SK-N-SH treated with all-trans-retinoic acid at 6 μM for 48 hours (cell line): Measurements from ENCODE around the gene AQP3.

ENCODE experiments used
- ATAC-seq: fragments of 200-7000 bp; cut with Tn5 transposase; 3 replicates; pipeline ENCODE4 v1.9.1; 2020; ENCODE audit warnings: mild to moderate bottlenecking, moderate library complexity
- ARNTL ChIP-seq: fragments of 450-650 bp; formaldehyde crosslinking; IDR thresholded peaks from 2 replicates; pipeline ENCODE4 v1.5.0; 2020; ENCODE audit warnings: low read depth, mild to moderate bottlenecking, moderate library complexity, borderline replicate concordance
- BACH2 ChIP-seq: fragments of 250-450 bp; sonication (Bioruptor Pico); IDR thresholded peaks from 2 replicates; pipeline ENCODE4 v1.9.0; 2021; ENCODE audit warnings: mild to moderate bottlenecking, borderline replicate concordance
- ESRRG ChIP-seq: fragments of 250-450 bp; sonication (Bioruptor Pico); IDR thresholded peaks from 2 replicates; pipeline ENCODE4 v1.6.1; 2021; ENCODE audit warnings: mild to moderate bottlenecking
- GLIS3 ChIP-seq: fragments of 250-450 bp; sonication (Bioruptor Pico); IDR thresholded peaks from 2 replicates; pipeline ENCODE4 v1.5.0; 2020; ENCODE audit warnings: mild to moderate bottlenecking, moderate library complexity
- OSR1 ChIP-seq: fragments of 250-450 bp; sonication (Bioruptor Pico); IDR thresholded peaks from 2 replicates; pipeline ENCODE4 v1.8.0; 2022; ENCODE audit warnings: moderate library complexity, mild to moderate bottlenecking, inconsistent platforms
- PPARA ChIP-seq: fragments of 250-450 bp; sonication (Bioruptor Pico); IDR thresholded peaks from 2 replicates; pipeline ENCODE4 v1.5.0; 2020; ENCODE audit warnings: mild to moderate bottlenecking, borderline replicate concordance
- RARB ChIP-seq: fragments of 250-450 bp; sonication (Bioruptor Pico); IDR thresholded peaks from 2 replicates; pipeline ENCODE4 v1.8.0; 2021; ENCODE audit warnings: mild to moderate bottlenecking, moderate library complexity
- SNAI2 ChIP-seq: fragments of 250-450 bp; sonication (Bioruptor Pico); IDR thresholded peaks from 2 replicates; pipeline ENCODE4 v1.5.0; 2020; ENCODE audit warnings: mild to moderate bottlenecking, moderate library complexity
- TCF4 ChIP-seq: fragments of 250-450 bp; sonication (Bioruptor Pico); IDR thresholded peaks from 2 replicates; pipeline ENCODE4 v1.8.0; 2021; ENCODE audit warnings: mild to moderate bottlenecking, moderate library complexity, borderline replicate concordance
- TOX ChIP-seq: fragments of 250-450 bp; sonication (Bioruptor Pico); IDR thresholded peaks from 2 replicates; pipeline ENCODE4 v1.8.0; 2021; ENCODE audit warnings: mild to moderate bottlenecking, moderate library complexity, borderline replicate concordance
- ZC3H10 ChIP-seq: fragments of 250-450 bp; sonication (Bioruptor Pico); IDR thresholded peaks from 2 replicates; pipeline ENCODE4 v1.5.1; 2021; ENCODE audit warnings: mild to moderate bottlenecking, moderate library complexity
- ZFP3 ChIP-seq: fragments of 250-450 bp; sonication (Bioruptor Pico); IDR thresholded peaks from 2 replicates; pipeline ENCODE4 v1.5.0; 2020; ENCODE audit warnings: mild to moderate bottlenecking, moderate library complexity
- ZFP30 ChIP-seq: fragments of 450-650 bp; formaldehyde crosslinking; IDR thresholded peaks from 2 replicates; pipeline ENCODE4 v1.5.0; 2022; ENCODE audit warnings: mild to moderate bottlenecking, moderate library complexity
- ZNF565 ChIP-seq: fragments of 450-650 bp; formaldehyde crosslinking; conservative IDR thresholded peaks from 2 replicates; pipeline ENCODE4 v1.5.0; 2020; ENCODE audit warnings: low read depth, mild to moderate bottlenecking, moderate library complexity
- ZNF70 ChIP-seq: fragments of 450-650 bp; formaldehyde crosslinking; IDR thresholded peaks from 2 replicates; pipeline ENCODE4 v1.5.0; 2020; ENCODE audit warnings: mild to moderate bottlenecking, moderate library complexity
- ZNF8 ChIP-seq: fragments of 450-650 bp; formaldehyde crosslinking; IDR thresholded peaks from 2 replicates; pipeline ENCODE4 v1.5.0; 2020; ENCODE audit warnings: mild to moderate bottlenecking, moderate library complexity
- TF ChIP-seq, protein P1 (sequence below): fragments of 250-450 bp; sonication (Bioruptor Pico); IDR thresholded peaks from 2 replicates; pipeline ENCODE4 v1.5.1; 2020; ENCODE audit warnings: low read depth, mild to moderate bottlenecking, moderate library complexity
- TF ChIP-seq, protein P2 (sequence below): fragments of 250-450 bp; sonication (Bioruptor Pico); IDR thresholded peaks from 2 replicates; pipeline ENCODE4 v1.8.0; 2020; ENCODE audit warnings: mild to moderate bottlenecking, moderate library complexity, borderline replicate concordance
- TF ChIP-seq, protein P3 (sequence below): fragments of 250-450 bp; sonication (Bioruptor Pico); IDR thresholded peaks from 2 replicates; pipeline ENCODE4 v1.5.0; 2020; ENCODE audit warnings: mild to moderate bottlenecking, moderate library complexity
- TF ChIP-seq, protein P4 (sequence below): fragments of 250-450 bp; sonication (Bioruptor Pico); IDR thresholded peaks from 2 replicates; pipeline ENCODE4 v1.8.0; 2021; ENCODE audit warnings: low read depth, mild to moderate bottlenecking, moderate library complexity, borderline replicate concordance
- TF ChIP-seq, protein P5 (sequence below): fragments of 250-450 bp; sonication (Bioruptor Pico); IDR thresholded peaks from 2 replicates; pipeline ENCODE4 v1.5.1; 2021; ENCODE audit warnings: mild to moderate bottlenecking, moderate library complexity

The AQP3 gene

DNA sequence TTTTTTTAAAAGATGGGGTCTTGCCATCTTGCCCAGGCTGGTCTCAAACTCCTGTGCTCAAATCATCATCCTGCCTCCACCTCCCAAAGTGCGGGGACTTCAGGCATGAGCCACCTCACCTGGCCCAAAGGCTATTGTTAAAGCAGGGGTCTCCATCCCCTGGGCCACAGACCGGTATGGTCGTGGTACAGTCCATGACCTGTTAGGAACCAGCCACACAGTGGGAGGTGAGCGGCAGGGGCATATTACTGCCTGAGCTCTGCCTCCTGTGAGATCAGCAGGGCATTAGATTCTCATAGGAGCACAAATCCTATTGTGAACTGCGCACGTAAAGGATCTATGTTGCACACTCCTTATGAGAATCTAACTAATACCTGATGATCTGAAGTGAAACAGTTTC lies 33.6 kb upstream of the AQP3 start:
- no peak for ATAC-seq
- TF ChIP-seq ARNTL (CRISPR knock-in tag) = no peak
- no peak for TF ChIP-seq ZNF8 (CRISPR knock-in tag)
- TF ChIP-seq TOX = no peak
- TF ChIP-seq, protein P1, sequence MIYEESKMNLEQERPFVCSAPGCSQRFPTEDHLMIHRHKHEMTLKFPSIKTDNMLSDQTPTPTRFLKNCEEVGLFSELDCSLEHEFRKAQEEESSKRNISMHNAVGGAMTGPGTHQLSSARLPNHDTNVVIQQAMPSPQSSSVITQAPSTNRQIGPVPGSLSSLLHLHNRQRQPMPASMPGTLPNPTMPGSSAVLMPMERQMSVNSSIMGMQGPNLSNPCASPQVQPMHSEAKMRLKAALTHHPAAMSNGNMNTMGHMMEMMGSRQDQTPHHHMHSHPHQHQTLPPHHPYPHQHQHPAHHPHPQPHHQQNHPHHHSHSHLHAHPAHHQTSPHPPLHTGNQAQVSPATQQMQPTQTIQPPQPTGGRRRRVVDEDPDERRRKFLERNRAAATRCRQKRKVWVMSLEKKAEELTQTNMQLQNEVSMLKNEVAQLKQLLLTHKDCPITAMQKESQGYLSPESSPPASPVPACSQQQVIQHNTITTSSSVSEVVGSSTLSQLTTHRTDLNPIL (CRISPR knock-in tag) = no peak
- TF ChIP-seq ZFP3 (CRISPR knock-in tag) = no peak
- TF ChIP-seq, protein P2, sequence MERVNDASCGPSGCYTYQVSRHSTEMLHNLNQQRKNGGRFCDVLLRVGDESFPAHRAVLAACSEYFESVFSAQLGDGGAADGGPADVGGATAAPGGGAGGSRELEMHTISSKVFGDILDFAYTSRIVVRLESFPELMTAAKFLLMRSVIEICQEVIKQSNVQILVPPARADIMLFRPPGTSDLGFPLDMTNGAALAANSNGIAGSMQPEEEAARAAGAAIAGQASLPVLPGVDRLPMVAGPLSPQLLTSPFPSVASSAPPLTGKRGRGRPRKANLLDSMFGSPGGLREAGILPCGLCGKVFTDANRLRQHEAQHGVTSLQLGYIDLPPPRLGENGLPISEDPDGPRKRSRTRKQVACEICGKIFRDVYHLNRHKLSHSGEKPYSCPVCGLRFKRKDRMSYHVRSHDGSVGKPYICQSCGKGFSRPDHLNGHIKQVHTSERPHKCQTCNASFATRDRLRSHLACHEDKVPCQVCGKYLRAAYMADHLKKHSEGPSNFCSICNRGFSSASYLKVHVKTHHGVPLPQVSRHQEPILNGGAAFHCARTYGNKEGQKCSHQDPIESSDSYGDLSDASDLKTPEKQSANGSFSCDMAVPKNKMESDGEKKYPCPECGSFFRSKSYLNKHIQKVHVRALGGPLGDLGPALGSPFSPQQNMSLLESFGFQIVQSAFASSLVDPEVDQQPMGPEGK (CRISPR knock-in tag) = no peak
- TF ChIP-seq, protein P3, sequence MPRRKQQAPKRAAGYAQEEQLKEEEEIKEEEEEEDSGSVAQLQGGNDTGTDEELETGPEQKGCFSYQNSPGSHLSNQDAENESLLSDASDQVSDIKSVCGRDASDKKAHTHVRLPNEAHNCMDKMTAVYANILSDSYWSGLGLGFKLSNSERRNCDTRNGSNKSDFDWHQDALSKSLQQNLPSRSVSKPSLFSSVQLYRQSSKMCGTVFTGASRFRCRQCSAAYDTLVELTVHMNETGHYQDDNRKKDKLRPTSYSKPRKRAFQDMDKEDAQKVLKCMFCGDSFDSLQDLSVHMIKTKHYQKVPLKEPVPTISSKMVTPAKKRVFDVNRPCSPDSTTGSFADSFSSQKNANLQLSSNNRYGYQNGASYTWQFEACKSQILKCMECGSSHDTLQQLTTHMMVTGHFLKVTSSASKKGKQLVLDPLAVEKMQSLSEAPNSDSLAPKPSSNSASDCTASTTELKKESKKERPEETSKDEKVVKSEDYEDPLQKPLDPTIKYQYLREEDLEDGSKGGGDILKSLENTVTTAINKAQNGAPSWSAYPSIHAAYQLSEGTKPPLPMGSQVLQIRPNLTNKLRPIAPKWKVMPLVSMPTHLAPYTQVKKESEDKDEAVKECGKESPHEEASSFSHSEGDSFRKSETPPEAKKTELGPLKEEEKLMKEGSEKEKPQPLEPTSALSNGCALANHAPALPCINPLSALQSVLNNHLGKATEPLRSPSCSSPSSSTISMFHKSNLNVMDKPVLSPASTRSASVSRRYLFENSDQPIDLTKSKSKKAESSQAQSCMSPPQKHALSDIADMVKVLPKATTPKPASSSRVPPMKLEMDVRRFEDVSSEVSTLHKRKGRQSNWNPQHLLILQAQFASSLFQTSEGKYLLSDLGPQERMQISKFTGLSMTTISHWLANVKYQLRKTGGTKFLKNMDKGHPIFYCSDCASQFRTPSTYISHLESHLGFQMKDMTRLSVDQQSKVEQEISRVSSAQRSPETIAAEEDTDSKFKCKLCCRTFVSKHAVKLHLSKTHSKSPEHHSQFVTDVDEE = no peak
- TF ChIP-seq OSR1 = no peak
- TF ChIP-seq ZFP30 (CRISPR knock-in tag) = no peak
- TF ChIP-seq, protein P4, sequence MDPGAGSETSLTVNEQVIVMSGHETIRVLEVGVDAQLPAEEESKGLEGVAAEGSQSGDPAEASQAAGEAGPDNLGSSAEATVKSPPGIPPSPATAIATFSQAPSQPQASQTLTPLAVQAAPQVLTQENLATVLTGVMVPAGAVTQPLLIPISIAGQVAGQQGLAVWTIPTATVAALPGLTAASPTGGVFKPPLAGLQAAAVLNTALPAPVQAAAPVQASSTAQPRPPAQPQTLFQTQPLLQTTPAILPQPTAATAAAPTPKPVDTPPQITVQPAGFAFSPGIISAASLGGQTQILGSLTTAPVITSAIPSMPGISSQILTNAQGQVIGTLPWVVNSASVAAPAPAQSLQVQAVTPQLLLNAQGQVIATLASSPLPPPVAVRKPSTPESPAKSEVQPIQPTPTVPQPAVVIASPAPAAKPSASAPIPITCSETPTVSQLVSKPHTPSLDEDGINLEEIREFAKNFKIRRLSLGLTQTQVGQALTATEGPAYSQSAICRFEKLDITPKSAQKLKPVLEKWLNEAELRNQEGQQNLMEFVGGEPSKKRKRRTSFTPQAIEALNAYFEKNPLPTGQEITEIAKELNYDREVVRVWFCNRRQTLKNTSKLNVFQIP (CRISPR knock-in tag) = no peak
- TF ChIP-seq, protein P5, sequence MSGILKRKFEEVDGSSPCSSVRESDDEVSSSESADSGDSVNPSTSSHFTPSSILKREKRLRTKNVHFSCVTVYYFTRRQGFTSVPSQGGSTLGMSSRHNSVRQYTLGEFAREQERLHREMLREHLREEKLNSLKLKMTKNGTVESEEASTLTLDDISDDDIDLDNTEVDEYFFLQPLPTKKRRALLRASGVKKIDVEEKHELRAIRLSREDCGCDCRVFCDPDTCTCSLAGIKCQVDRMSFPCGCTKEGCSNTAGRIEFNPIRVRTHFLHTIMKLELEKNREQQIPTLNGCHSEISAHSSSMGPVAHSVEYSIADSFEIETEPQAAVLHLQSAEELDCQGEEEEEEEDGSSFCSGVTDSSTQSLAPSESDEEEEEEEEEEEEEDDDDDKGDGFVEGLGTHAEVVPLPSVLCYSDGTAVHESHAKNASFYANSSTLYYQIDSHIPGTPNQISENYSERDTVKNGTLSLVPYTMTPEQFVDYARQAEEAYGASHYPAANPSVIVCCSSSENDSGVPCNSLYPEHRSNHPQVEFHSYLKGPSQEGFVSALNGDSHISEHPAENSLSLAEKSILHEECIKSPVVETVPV (CRISPR knock-in tag) = no peak
- TF ChIP-seq ZNF565 (CRISPR knock-in tag) = no peak
- TF ChIP-seq, all 23 proteins: peak for 0

DNA sequence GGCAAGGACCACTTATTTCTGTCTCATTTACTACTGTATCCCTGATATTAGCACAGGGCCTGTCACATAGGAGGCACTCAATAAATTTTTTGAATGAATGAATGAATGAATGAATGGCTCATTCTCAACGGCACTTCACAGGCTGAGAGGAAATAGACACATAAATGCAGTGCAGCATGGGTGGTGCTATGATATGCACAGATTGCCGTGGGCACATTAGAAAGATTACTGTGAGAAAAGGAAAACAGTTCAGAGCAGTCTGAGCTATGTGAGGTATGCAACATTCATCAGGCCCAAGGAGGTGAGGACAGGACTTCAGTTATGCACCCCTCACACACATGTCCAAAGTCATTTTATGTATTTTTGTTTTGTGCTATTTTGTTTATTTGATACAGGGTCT lies 32.7 kb upstream of the AQP3 start:
- ATAC-seq = peak; percentile 35; the same call in 2 of the 3 replicates

DNA sequence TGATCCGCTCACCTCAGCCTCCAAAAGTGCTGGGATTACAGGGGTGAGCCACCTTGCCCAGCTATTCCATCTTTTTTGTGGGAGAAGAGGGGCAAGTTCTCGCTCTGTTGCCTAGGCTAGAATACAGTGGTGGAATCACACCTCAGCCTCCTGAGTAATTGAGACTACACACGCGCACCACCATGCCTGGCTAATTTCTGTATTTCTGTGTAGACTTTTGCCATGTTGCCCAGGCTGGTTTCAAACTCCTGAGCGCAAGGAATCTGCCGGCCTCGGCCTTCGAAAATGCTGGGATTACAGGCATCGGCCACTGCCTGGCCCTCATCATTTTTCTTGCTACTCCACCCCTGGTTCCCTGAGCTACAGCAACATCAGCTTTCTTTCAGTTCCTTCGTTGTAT lies 29.1 kb upstream of the AQP3 start:
- ATAC-seq = no peak
- no peak for TF ChIP-seq ESRRG (CRISPR knock-in tag)
- TF ChIP-seq ZNF565 (CRISPR knock-in tag) = no peak
- no peak for TF ChIP-seq TCF4 (CRISPR knock-in tag)
- TF ChIP-seq SNAI2 (CRISPR knock-in tag) = no peak
- TF ChIP-seq, protein P3 = no peak
- no peak for TF ChIP-seq ZC3H10
- TF ChIP-seq, protein P1 (CRISPR knock-in tag) = no peak
- TF ChIP-seq TOX = no peak
- TF ChIP-seq BACH2 (CRISPR knock-in tag) = no peak
- TF ChIP-seq, protein P5 (CRISPR knock-in tag) = no peak

More for the DNA sequence above, 32.7 kb upstream of the AQP3 start:
- TF ChIP-seq ZNF70 (CRISPR knock-in tag) (no peak), RARB (CRISPR knock-in tag) (no peak), ZNF565 (CRISPR knock-in tag) (no peak), ZC3H10 (no peak), PPARA (CRISPR knock-in tag) (no peak), GLIS3 (CRISPR knock-in tag) (no peak), OSR1 (no peak)
- TF ChIP-seq, protein P5 (CRISPR knock-in tag) = no peak
- TF ChIP-seq, all 23 proteins: peak for 0
